CD4-positive, CD25-positive, alpha-beta regulatory T cell (primary cell): ENCODE results near the gene PRKCE. TPM values are rescaled to one million over a fixed set of nuclear protein-coding genes. Genes with fewer than 3 reads are reported as not detected.

ENCODE experiments used
- ATAC-seq, 2 donors: fragments of 150-1000 bp; cut with Tn5 transposase; one replicate each; pipeline ENCODE4 v1.10.0; 2021; ENCODE audit warnings: low read depth in 2 of 2, moderate number of reproducible peaks in 2 of 2, moderate library complexity in 1 of 2
- DNase-seq, 3 donors: peaks; one replicate each; pipeline versions ENCODE4 v3.0.0 to v3.0.0-alpha.2; 2012 to 2022; ENCODE audit warnings: mixed read lengths in 1 of 3
- H3K27ac ChIP-seq: one replicate; pipeline ENCODE4 v1.7.0; 2013; ENCODE audit warnings: mild to moderate bottlenecking, low read length; ENCODE audit not compliant: insufficient read depth, poor library complexity, severe bottlenecking
- H3K27me3 ChIP-seq: one replicate; pipeline ENCODE4 v1.7.0; 2013; ENCODE audit warnings: low read length; ENCODE audit not compliant: control insufficient read depth, insufficient read depth
- H3K36me3 ChIP-seq: one replicate; pipeline ENCODE4 v1.7.0; 2013; ENCODE audit warnings: mild to moderate bottlenecking, low read length, moderate library complexity; ENCODE audit not compliant: control insufficient read depth, insufficient read depth
- H3K4me1 ChIP-seq: 2 replicates; pipeline ENCODE4 v1.7.0; 2013; ENCODE audit warnings: mild to moderate bottlenecking, low read length; ENCODE audit not compliant: insufficient read depth, control insufficient read depth, poor library complexity, severe bottlenecking
- H3K4me3 ChIP-seq: one replicate; pipeline ENCODE4 v1.7.0; 2013; ENCODE audit warnings: low read depth, mild to moderate bottlenecking, low read length, moderate library complexity
- H3K9me3 ChIP-seq, 2 experiments: 1 replicate in 1 of 2; 2 replicates in 1 of 2; pipeline ENCODE4 v1.7.0; 2013; ENCODE audit warnings: low read length in 2 of 2, mild to moderate bottlenecking in 1 of 2, moderate library complexity in 1 of 2; ENCODE audit not compliant: control insufficient read depth in 2 of 2
- H3K27ac Mint-ChIP-seq, 3 donors: one replicate each; pipeline ENCODE4 v1.8.0; 2020 to 2022; ENCODE audit warnings: mild to moderate bottlenecking in 3 of 3, mixed read lengths in 3 of 3, moderate library complexity in 2 of 3
- H3K27me3 Mint-ChIP-seq: one replicate; pipeline ENCODE4 v1.8.0; 2022; ENCODE audit warnings: mild to moderate bottlenecking, mixed read lengths
- H3K36me3 Mint-ChIP-seq: one replicate; pipeline ENCODE4 v1.8.0; 2020; ENCODE audit warnings: mixed read lengths
- H3K4me1 Mint-ChIP-seq, 4 donors: one replicate each; pipeline ENCODE4 v1.8.0; 2020 to 2022; ENCODE audit warnings: mixed read lengths in 4 of 4, mild to moderate bottlenecking in 1 of 4
- H3K4me3 Mint-ChIP-seq, 4 donors: one replicate each; pipeline ENCODE4 v1.8.0; 2020 to 2022; ENCODE audit warnings: mild to moderate bottlenecking in 4 of 4, mixed read lengths in 4 of 4, moderate library complexity in 3 of 4
- H3K9me3 Mint-ChIP-seq, 7 donors: one replicate each; pipeline ENCODE4 v1.8.0; 2020 to 2022; ENCODE audit warnings: mixed read lengths in 7 of 7, mild to moderate bottlenecking in 3 of 7, moderate library complexity in 2 of 7
- polyA plus RNA-seq, 4 donors: library from polyadenylated mRNA; unstranded; fragments of 300-500 nt; fragmentation: Illumina TruSeq; gene quantifications; one replicate each; pipeline ENCODE4 v1.2.3, GENCODE V29; 2021
- total RNA-seq: library from RNA; stranded (reverse); gene quantifications from one replicate; pipeline ENCODE4 v1.2.3, GENCODE V29; 2022

Gene PRKCE
- total and polyA plus RNA-seq, 5 donors from 2014 or later = 0.78 to 16.5 (median 1.3) TPM

DNA sequence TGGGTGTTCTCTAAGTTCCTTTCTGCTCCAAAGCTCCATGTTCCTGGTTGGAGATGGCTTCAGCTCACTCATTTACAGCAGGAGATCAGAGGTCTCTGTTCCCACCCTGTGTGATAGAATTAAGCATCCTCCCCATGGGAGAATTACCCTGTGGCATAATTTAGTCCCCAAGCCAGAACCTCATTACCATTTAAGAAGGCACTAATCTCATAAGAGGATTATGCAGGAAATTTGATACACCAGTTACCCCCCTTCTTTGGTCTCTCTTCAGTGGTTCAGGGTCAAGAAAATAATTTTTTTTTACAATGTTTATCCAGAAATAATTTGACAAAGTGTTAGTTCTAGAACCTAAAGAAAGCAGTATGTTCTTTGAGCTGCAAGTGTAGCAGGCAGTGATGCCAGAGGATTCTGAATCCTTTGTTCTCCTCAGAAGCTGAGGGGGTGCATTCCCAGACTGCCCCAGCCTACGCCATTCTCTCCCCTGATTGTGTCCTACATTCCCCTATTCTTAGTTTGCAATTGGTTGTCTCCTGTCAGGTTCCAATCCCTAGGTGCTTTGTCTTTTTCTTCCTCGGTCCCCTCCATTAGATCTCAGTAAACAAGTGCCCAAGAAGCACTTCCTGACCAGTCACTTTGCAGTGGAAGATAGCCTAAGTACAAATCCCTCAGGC lies 163.6 kb downstream of the PRKCE start:
- H3K36me3 ChIP-seq = no peaks in the 10 kb centered on the region
- no peaks in the 10 kb centered on the region for H3K27me3 ChIP-seq
- Mint-ChIP-seq H3K4me1 (peaks cover 0 to 5% (median 2%) of the 10 kb centered on the region in 4 donors), H3K27me3 (no peaks in the 10 kb centered on the region), H3K27ac (no peak overlapping the region), H3K36me3 (no peaks in the 10 kb centered on the region), H3K9me3 (no peaks in the 10 kb centered on the region), H3K4me3 (no peak overlapping the region)
- DNase-seq (no peak), ATAC-seq (no peak)
- no peak overlapping the region for H3K27ac ChIP-seq
- H3K4me3 ChIP-seq = no peak overlapping the region
- no peaks in the 10 kb centered on the region for H3K4me1 ChIP-seq
- no peaks in the 10 kb centered on the region for H3K9me3 ChIP-seq

DNA sequence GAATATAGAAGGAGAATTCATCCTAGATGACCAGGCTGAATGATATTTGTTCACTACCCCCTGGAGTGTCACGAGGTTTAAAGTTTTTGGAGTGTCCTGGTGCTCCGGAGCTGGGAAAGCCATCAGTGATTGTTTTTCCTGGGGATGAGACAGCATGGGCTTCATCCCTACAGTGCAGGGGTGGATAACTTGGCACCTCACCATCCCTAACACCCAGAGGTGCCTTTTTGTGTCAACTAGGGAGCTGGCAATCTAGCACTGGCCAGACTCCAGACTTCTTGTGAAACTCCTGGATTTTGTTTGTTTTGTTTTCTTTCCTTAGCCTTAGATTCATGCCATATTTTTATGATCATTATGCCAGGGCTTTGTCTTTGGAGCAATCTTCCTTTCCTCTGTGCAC lies 164.8 kb downstream of the PRKCE start:
- no peaks in the 10 kb centered on the region for H3K36me3 ChIP-seq
- no peak for ATAC-seq
- no peak overlapping the region for H3K27ac ChIP-seq
- no peaks in the 10 kb centered on the region for H3K4me1 ChIP-seq
- H3K9me3 ChIP-seq = no peaks in the 10 kb centered on the region
- H3K27me3 ChIP-seq = no peaks in the 10 kb centered on the region
- no peak overlapping the region for H3K4me3 ChIP-seq
- Mint-ChIP-seq H3K4me1 (peaks cover 0 to 5% (median 2%) of the 10 kb centered on the region in 4 donors), H3K27ac (no peak overlapping the region), H3K9me3 (no peaks in the 10 kb centered on the region), H3K27me3 (no peaks in the 10 kb centered on the region), H3K36me3 (no peaks in the 10 kb centered on the region), H3K4me3 (no peak overlapping the region)
- no peak for DNase-seq

DNA sequence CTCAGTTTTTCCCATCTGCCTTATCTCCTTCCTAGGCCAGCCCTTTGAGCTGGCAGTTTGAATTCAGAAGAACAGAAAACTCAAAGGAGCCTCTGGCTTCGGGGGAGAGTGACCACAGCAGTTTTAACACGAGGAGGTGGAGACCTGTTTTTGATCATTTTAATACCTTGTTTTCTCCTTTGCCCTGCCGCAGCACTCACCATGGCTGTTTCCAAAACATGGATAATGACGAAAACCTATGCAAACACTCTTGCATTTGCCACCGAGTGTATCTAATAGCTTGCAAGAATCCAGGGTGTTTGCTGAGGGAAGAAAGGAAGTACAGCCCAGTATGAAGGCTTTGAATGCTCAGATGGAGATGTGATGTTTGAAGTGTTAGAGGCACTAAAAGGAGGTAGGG lies 167.1 kb downstream of the PRKCE start:
- Histone ChIP-seq H3K36me3 (no peaks in the 10 kb centered on the region), H3K4me1 (no peaks in the 10 kb centered on the region), H3K9me3 (no peaks in the 10 kb centered on the region), H3K27me3 (no peaks in the 10 kb centered on the region), H3K27ac (no peak overlapping the region), H3K4me3 (no peak overlapping the region)
- no peaks in the 10 kb centered on the region for H3K36me3 Mint-ChIP-seq
- H3K9me3 Mint-ChIP-seq = no peaks in the 10 kb centered on the region
- H3K4me3 Mint-ChIP-seq = no peak overlapping the region
- H3K4me1 Mint-ChIP-seq = peaks cover 0 to 5% (median 2%) of the 10 kb centered on the region in 4 donors
- no peak overlapping the region for H3K27ac Mint-ChIP-seq
- no peak for ATAC-seq
- no peak for DNase-seq
- H3K27me3 Mint-ChIP-seq = no peaks in the 10 kb centered on the region

DNA sequence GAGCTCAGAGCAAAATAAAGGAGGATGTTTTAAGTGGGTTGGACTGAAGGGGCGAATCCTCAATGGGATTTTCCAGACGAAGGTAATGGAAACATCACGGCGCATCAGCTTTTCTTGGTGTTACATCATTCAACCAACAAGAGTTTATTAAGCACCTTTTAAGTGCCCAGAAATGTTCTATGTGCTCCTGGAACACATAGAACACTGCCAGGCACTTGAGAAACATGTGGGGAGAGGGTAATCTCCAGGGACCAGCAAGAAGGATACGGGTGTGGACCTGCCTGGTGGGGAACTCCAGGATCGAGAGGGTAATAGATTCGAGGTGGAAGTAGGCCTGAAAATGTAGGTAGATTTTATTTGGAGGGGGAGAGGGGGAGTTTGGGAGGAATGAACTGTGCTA lies 168.6 kb downstream of the PRKCE start:
- DNase-seq (no peak), ATAC-seq (no peak)
- no peaks in the 10 kb centered on the region for H3K27me3 Mint-ChIP-seq
- peaks cover 0 to 4% (median 2%) of the 10 kb centered on the region in 4 donors for H3K4me1 Mint-ChIP-seq
- Histone ChIP-seq H3K9me3 (no peaks in the 10 kb centered on the region), H3K4me3 (no peak overlapping the region), H3K4me1 (no peaks in the 10 kb centered on the region), H3K27me3 (no peaks in the 10 kb centered on the region), H3K27ac (no peak overlapping the region), H3K36me3 (no peaks in the 10 kb centered on the region)
- H3K36me3 Mint-ChIP-seq = no peaks in the 10 kb centered on the region
- H3K27ac Mint-ChIP-seq = peak overlapping the region in 1 of 3 donors; percentile 61
- no peak overlapping the region for H3K4me3 Mint-ChIP-seq
- H3K9me3 Mint-ChIP-seq = no peaks in the 10 kb centered on the region

DNA sequence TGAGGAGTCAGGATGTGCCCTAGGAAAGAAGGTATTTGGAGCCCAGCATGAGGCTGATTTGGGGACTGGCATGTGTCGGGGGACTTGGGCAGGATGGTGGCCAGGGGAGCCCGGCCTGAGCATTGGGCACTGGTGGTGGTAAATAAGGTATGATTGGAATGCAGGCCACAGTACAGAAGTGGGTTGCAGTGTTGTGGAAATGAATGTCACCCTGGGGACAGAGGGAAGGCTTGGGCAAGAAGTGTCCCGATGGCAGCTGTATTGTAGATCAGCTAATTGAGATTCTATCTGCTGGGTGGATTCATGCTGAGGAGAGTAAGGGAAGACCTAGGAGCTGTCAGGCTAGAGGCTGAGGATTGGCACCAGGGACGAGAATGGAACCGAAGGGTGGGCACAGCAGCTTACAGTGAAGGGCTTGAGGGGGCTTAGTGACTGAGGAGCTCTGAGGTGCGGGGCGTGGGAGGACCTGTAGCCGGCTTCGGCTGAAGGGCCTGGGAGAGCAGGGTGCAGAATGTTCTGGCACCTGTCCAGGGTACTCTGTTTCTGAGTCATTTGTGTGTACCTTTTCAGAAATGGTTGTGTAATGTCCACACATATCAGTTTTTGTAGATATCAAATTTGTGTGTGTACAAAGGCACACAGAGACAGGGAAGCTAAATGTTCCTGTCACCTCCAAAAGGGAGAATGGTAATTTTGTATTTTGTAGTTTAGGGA lies 170.2 kb downstream of the PRKCE start:
- Histone ChIP-seq H3K36me3 (no peaks in the 10 kb centered on the region), H3K9me3 (no peaks in the 10 kb centered on the region), H3K4me3 (no peak overlapping the region), H3K4me1 (no peaks in the 10 kb centered on the region), H3K27me3 (no peaks in the 10 kb centered on the region), H3K27ac (no peak overlapping the region)
- Mint-ChIP-seq H3K4me1 (peaks cover 0 to 4% (median 2%) of the 10 kb centered on the region in 4 donors), H3K27me3 (peaks cover 4% of the 10 kb centered on the region), H3K36me3 (no peaks in the 10 kb centered on the region), H3K9me3 (peaks cover 0 to 2% (median 0%) of the 10 kb centered on the region in 7 donors), H3K27ac (peak overlapping the region in 1 of 3 donors; percentile 64), H3K4me3 (peak overlapping the region in 1 of 4 donors; percentile 16)
- DNase-seq (no peak), ATAC-seq (no peak)

DNA sequence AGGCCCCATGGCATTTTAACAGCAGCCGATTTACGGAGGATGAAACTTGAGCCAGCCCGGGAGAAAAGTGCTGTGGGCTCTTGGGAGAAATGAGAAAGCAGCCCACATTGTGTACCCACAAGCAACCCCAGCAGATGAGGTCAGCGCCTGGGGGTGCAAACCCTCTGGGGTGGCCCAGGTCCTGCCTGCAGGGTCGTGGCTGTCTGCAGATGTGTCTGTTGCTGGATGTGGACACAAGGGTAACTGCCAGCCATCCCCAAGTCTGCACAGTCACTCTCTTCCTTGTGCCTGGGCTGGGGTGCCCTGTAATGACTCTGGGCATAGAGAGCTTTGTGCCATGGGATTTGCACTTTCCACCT lies 170.8 kb downstream of the PRKCE start:
- Mint-ChIP-seq H3K9me3 (peaks cover 0 to 2% (median 0%) of the 10 kb centered on the region in 7 donors), H3K4me1 (peaks cover 0 to 8% (median 2%) of the 10 kb centered on the region in 4 donors), H3K27me3 (peaks cover 4% of the 10 kb centered on the region), H3K36me3 (no peaks in the 10 kb centered on the region), H3K4me3 (no peak overlapping the region), H3K27ac (no peak overlapping the region)
- H3K9me3 ChIP-seq = no peaks in the 10 kb centered on the region
- DNase-seq = no peak
- ATAC-seq = no peak
- no peaks in the 10 kb centered on the region for H3K4me1 ChIP-seq
- H3K27me3 ChIP-seq = no peaks in the 10 kb centered on the region
- no peaks in the 10 kb centered on the region for H3K36me3 ChIP-seq
- no peak overlapping the region for H3K4me3 ChIP-seq
- H3K27ac ChIP-seq = no peak overlapping the region

DNA sequence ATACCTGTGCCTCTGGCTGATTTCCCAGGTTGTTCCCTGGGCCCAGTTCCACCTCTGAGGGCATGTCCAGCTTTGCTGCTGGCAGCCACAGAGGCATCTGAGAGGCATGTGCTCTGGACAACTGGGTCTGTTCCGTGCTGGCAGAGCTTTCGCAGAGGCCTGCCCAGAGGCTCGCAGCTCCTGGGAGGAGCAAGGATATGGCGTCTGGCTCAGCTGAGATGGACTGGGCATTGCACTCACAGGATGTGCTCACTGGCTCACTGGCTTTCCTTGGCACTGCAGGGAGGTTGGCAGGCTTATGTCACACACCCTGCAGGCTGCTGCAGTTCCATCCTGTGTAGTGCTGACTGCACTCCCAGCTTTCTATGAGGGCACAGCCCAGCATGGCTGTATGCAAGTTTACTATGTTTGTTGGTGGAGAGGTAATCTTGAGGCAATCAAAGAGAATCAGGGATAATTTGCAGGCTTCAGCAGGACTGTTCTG lies 172.3 kb downstream of the PRKCE start:
- Histone ChIP-seq H3K27ac (no peak overlapping the region), H3K36me3 (no peaks in the 10 kb centered on the region), H3K4me3 (no peak overlapping the region), H3K27me3 (no peaks in the 10 kb centered on the region), H3K9me3 (no peaks in the 10 kb centered on the region), H3K4me1 (no peaks in the 10 kb centered on the region)
- ATAC-seq = no peak
- no peak for DNase-seq
- Mint-ChIP-seq H3K9me3 (peaks cover 0 to 2% (median 0%) of the 10 kb centered on the region in 7 donors), H3K36me3 (no peaks in the 10 kb centered on the region), H3K27me3 (peaks cover 4% of the 10 kb centered on the region), H3K4me3 (peak overlapping the region in 1 of 4 donors; percentile 59), H3K27ac (no peak overlapping the region), H3K4me1 (peaks cover 0 to 8% (median 1%) of the 10 kb centered on the region in 4 donors)
